Stimulated activated CD8-positive, alpha-beta memory T cell treated with anti-CD3 and anti-CD28 coated beads, Interleukin-2, amount 100 ng/mL, for 1 hour (primary cell): ENCODE data around the gene F5.
A peak's percentile ranks its signal among the peaks of the same experiment; 100 is the strongest.

Experiments used
- DNase-seq, 2 donors: peaks; one replicate each; pipeline ENCODE4 v3.0.0-alpha.2; 2020; ENCODE audit warnings: low read depth in 2 of 2

Gene F5

DNA sequence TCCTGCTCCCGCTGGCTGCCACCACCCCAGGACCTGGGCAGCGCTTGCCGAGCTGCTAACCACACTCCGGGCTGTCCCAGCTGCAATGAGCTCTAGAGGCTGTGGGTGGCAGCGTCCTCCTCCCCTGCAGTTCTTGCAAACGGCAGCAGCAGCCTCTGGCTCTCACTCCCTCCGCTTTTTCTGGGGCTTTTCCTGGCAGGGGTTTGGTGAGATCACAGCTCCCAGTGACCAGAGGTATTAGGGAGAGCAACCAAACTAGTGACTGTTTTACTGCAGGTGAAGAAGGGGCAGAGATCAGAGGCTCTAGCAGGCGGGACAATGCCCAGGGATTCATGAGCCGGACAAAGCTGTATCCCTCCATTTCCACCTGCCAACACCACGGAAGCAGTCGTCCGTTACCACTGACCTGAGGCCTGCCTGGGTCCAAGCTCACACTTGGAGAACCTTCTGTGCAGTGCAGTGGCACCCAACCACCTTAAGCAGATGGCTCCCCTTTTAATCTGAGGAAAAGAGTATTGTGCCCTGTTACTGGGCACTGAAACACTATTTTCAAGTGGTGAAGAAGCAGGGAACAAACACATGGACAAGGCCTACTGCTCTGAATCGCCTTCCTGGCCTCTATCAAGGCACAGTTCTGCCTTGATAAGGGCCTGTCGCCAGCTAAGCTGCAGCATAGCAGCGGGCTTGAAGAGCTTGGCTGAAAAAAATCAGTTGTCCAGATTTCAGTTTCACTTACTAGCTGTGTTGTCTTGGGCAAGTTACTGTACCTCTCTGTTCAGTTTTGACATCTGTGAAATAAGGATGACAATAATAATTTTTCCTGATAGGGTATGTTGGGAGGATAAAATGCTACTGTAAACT lies at the start of gene F5:
F5 (minus strand) TSS at position 87 of the 861 bp plus-strand sequence. CDS start 95 bp downstream, outside the sequence.
- peak in 1 of 2 donors; percentile 55 for DNase-seq

DNA sequence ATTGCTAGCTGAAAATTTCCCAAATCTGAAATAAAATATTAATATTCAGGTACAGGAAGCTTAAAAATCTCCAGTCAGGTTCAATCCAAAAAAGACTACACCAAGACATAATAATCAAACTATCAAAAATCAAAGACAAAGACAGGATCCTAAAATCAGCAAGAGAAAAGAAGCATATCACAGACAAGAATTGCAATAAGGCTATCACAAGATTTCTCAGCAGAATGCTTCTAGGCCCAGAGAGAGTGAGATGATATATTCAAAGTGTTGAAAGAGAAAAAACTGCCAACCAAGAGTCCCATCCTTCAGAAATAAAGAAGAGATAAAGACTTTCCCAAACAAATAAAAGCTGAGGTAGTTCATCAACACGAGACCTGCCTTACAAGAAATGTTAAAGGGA lies 48.6 kb upstream of the F5 start:
- no peak for DNase-seq

DNA sequence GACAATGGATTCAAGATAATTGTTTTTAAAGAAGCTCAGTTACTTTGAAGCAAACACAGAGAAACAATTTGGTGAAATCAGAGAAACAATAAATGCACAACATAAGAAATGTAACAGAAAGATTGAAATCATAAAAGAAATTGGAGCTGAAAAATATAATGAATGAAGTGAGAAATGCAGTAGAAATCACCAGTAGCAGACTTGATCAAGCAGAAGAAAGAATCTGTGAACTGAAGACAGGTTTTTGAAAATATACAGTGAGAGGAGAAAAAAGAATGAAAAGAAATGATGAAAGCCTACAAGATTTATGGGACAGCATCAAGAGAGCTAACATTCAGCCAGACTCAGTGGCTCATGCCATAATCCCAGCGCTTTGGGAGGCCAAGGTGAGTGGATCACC lies 47.9 kb upstream of the F5 start:
- no peak for DNase-seq

DNA sequence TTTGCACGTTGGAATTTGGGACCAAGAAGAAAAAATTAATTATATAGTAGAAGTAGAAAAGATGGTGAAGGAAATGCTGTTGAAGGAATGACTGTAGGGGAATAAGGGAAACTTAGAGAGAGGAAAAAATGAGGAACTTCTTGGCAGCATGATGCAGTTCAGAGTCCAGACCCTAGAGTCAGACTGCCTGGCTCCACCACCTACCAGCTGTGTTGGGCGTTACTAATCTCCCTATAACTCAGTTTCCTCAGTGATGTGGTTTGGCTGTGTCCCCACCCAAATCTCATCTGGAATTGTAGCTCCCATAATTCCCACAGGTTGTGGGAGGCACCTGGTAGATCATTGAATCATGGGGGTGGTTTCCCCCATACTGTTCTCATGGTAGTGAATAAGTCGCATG lies 45.0 kb upstream of the F5 start:
- no peak for DNase-seq

DNA sequence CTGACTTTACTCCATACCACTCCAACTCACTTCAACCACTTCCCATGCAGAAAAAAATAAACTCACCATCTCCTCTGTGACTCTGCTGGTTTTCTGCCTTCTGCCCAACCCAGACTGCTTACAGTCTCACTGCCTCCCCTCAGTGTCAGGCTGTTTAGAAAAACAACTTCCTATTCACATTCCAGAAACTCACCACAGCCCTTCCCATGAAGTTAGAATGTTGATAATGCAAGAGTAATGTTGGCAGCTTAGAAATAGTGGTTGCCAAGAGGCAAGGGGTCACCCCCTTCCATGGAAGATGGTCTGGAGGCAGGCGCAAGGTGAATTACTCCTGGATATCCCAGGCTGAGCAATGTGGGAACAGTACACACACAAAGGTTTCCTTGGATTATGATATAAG lies 43.7 kb upstream of the F5 start, which contains the start of gene SELP:
SELP (minus strand) TSS at position 119 of the 400 bp plus-strand sequence; CDS start at position 69, 50 bp downstream.
- no peak for DNase-seq

DNA sequence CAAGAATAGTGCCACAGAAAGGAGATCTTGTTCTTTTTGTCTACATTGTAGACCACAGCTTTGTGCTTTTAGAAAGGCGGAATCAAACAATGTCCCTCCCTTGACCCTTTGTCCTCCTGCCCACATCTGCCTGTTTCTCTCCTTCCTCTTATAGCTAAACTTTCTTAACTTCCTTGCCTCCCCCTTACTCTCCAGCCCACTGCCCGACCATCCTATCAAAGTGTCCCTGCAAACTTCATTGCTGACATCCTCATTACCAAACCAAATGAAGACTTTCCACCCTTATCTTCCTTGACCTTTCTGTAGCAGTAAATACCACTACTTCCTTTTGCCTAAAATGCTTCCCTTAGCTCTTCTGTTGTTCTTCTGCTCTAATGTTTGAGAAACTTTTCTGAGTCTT lies 38.6 kb upstream of the F5 start:
- no peak for DNase-seq

DNA sequence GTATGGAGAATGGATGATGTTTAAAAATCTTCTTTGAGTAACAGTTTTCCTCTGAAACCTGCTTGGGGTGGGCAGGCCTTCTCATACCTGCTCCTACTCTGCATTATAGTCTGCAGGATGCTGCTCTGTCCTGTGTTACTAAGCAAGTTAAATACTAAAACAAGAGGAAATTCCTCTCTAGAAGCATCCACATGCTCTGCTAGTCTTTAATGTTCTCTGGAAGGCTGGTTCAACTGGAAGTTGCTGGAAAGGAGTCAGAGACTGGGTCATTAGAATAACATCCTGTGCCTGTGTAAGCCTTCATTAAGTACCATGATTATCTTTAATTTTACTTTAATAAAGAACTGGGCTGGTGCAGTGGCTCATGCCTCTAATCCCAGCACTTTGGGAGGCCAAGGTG lies 37.8 kb upstream of the F5 start:
- DNase-seq, result no peak

DNA sequence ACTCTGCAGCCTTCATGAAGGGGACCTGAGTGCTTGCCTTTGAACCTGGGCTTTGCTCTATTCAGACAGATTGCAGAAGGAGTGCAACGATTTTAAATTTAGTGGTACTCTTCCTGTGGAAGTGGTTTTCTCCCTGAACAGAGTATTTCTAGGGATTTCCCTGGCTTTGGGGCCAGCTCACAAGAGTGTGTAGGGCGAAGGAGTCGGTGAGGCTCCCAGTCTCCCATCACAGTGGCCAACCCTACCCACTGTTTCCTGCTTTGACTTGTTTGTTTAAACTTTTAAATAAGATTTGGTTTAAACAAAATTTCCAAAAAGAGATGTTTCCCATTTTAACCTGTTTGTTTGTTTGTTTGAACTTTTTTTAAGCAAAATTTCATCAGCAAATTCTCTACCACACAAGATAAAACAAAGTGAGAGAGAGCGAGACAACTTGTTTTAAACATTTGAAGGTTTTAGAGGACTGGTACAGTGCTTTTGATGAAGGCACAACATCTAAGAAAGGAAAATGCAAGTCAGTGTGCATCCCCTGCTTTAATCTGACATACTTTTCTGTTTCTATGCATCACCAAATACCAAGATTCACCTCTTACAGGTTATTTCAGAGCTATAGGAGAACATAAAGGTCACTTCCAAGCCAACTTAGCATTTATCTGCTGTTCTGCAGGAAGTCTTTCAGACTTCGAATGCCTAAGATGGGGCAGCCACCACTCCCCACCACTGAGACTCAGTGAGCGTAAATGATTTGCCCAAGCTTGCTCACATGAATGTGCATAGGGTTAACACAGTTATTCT lies 37.0 kb upstream of the F5 start:
- DNase-seq, result no peak

DNA sequence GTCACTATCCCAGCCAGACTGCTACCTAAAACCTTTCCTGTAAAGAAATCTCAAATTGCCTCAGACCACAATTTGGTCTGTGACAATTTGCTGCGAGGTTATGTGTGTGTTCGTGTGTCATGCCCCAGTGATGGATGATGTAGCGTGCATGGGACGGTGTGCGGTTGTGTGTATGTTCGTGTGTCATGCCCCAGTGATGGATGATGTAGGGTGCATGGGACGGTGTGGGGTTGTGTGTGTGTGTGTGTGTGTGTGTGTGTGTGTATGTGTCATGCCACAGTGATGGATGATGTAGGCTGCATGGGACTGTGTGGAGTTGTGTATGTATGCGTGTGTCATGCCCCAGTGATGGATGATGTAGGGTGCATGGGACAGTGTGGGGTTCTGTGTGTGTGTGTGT lies 34.3 kb upstream of the F5 start:
- DNase-seq, result no peak

DNA sequence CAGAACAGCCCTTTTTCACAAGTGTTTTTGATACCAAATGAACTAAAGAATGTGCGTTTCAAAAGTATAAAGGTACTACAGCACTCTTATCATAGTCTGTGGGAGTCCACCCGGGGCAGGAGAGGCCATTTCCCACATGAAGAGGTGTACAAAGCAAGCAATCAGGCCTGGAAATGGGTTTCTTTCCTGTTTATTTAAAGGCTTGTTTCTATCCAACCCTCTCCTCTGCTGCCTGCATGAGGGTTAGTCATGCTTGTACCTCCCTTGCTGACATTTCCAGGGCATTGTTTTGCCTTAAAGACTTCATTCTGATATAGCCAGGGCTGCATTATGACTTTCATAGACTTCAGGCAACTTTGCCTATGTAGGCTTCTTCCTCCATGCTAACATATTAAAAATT lies 32.1 kb upstream of the F5 start:
- no peak for DNase-seq

DNA sequence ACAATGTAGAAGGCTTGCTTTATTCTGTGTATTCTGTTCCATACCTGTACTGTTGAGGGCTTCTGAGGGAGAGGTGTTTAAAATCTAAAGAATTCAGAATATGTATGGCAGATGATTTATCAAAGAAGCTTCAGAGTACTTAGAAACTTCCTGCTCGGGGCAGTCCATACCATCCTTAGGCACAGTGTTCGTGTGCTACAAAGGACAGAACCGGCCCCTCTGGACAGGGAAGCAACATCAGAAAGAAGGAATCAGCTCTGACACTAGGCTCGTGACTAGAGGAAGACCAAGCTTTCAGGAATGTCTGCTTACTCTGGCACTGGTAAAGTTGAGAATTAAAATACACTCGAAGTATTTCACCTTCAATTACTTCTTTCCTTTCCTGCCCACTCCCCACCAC lies 29.5 kb upstream of the F5 start:
- DNase-seq, result no peak

DNA sequence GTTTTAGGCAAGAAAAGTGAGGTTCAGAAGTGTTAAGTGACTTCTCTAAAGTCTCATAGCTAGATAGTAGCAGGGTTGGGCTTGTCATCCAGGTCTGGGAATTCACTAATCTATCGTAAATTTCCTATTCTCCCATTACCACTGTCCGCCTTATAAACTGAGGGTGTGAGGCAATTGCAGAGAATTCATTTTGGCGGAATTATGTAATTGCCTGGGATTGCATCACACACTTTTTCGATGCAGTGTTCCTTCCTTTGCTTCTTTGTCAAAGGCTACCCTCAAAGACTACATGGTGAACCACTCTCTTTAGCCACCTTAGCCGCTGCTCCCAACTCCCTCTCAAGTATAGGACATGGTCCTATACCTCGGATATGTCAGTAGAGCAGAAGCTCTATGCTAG lies 24.6 kb upstream of the F5 start:
- no peak for DNase-seq

DNA sequence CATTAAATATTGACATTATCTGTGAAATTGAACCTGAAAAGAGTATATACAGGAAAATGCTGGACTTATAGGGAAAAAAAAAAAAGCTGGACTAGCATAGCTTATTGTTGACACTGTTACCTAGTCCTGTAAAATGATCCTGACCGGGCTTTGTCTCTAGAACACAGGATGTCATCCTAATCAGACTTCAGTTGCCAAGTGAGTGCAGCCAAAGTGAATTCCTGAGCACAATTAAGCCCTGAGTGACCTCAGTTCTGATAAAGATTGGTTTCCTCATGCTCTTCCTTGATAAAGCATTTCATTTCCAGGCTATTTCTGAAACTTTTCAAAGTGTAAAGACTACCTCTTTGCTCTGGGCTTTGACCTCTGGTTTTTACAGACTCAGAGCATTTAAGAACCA lies 23.8 kb upstream of the F5 start:
- DNase-seq, result no peak

DNA sequence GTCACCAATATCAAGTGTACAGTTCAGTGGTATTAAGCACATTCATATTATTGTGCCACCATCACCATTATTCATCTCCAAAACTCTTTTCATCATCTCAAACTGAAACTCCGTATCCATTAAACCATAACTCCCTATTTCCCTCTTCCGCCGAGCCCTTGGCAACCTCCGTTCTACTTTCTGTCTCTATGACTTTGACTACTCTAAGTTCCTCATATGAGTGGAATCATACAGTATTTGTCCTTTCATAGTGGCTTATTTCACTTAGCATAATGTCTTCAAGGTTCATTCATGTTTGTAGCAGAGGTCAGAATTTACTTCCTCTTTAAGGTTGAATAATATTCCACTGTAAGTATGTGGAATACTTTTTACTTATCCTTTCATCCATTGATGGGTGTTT lies 21.9 kb upstream of the F5 start:
- no peak for DNase-seq

DNA sequence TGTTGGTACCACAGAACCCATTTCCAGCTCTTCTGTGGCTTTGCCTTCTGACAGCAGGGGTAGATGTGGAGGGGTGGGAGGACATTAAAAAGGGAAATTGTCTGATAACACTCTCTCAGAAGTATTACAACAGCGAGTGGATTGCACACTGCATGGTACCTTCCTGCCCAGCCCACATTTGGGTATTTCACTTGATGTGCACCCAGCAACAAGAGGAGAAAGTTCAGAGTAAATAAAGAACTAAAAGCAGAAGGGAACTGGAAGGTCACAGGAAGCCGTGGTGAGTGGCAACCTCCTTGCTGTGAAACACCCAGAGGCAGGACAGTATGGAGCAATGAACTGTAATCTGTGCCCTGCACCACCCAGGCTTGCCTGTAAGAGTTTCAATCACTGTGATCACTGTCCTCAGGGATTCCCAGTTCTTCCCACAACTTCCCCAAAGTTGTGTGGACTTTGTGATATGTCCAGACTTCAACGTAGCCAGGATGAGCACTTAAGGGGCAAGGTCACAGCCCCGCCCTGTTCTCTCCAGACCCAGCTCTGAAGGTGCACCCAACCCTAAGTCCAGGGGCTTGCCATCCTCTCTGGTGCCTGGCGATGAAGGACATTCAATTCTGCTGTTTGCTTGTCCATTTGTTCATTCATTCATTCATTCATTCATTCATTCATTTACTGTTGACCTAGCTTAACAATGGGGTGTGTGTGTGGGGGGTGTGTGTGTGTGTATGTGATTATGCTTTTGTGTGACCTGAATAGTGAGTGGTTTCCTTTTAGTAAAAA lies 18.7 kb upstream of the F5 start:
- peak; percentile 12 to 21 for DNase-seq

DNA sequence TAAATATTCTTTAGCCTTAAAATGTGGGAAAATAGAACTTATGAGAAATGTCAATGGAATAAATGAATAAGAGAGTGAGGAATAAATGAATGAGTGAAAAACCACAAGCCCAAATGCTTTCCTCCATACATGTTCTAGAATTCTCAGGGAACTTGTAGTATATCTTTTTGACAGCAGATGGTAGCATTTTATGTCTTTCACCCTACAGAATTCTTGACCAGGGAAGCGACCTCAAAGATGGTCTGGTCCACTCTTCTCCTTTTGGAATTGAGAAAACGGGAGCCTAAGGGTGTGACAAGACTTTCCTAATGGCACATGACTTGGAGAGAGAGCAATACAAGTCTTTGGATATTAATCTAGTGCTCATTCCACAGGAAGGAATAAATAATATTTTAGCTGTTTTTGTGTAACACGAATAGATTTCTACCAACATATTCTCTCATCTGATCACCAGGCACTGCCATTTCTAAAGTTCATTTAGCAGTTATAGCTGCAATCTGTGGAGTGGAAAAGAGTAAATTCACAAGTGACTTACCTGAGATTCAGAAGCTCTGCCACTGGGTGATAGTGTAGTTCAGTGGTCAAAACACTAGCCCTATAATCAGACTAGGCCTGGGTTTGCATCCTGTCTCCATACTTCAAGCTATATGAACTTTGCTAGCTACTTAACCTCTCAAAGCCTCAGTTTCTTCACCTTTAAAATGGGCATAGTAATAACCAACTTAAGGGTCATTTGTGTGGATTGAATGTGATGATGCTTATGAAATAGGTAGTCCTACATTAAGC lies 15.0 kb upstream of the F5 start:
- DNase-seq, result no peak

DNA sequence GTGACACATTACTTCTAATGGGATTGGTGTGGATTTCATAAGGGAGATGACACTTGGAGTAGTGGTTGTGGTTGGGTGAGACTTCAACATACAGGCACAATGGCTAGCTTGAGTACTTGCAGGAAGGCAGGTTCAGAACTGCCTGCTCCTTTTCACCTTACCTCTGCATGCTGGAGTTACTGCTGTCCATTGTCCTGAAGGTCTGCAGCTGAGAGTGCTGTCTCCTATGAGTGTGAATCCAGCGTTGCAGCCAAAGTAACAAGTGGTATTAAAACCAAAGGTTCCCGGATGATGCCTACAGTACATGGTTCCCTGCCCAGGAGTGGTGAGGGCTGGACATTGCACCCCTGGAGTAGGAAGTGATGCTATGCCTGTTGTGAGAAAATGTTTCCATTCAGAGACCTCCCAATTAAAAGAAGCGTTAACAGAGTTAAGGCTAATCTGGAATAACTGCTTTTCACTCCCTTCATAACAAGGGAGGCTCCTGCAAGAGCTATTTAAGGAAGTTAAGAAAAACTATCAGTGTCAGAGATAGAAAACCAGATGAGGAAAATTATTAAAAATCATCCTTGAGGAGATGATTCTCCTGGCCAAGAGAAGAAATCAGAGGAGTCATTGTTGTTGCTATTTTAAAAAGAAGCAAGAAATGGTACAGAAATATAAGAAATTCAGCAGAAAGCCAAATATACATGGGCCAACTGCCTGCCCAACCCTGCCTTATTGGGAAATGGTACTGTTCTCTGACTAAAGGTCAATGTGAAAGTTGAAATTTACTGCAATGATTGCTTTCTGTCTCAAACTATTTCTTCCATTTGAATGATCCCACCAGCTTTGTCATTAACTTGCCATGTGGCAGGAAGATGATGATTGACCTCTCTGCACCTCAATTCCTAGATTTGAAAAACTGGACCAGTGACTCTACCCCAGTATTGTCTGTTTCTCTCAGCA lies 9.8 kb upstream of the F5 start:
- no peak for DNase-seq

DNA sequence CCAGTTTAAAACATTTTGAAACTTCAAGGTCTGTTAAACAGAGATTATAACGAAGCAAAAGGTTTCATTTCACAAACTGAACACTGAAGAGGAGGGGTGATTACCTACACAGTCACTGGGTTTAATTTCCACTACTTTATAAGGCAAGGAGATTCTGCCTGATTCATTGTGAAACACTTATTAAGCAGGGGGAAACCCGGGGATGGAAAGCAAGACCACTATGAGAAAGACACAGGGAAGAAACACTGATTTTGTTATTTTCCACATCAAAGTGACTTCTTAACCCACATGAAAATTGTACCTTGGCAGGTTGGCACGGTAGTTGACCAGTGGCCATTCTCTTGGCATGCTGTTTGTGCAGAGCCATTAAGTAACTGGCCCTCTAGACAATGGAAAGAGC lies 8.1 kb upstream of the F5 start:
- DNase-seq, result no peak

DNA sequence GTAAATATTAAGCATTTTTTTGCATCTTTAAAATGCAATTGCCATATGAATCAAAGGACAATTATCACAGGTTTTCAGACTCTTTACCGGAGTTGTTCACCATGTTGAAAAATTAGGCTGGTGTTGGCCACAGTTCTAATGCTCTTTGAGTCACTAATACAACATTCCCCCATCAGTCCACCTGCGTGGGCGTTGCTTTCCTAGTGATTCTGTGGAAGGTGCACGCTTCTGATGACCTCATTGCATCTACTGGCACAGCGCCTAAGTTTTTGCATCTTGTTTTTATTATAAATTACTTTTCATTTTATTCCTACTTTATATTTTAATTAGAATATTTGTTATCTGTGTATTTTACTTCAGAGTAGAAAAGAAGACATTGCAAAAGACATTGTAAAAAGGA lies 4.7 kb upstream of the F5 start:
- no peak for DNase-seq

DNA sequence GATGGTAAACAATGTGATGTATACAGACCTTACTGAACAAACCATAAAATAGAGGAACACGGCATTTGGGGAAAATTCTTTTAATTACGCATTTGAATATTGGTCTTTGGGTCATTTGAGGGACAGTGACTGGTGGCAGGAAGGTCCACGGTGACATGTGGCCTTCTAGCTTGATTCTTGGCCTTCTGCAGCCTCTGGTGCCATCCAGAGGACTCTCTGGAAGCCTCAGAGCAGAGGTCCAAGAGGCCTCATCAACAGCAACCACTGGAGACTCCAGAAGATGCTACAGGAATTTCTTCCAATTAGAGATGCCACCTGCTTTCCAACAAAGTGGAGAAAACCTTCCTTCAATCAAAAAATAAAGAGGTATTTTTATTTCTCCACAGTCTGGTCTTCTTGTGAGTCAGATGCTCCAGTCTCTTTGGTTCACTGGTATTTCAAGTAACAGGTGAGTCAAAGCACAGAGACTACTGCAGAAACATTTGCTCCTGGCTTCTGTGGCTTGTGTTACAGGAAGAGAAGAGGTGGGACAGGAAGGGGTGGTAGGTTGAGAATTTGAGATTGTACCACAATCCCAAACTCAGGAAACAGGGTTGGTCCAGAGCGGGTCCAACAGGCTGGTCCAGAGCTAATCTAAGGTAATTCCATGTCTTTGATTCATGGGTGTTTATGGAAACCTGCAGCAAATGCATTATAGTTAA lies 2.7 kb upstream of the F5 start:
- no peak for DNase-seq
